ENCODE measurements around the gene MYH6. TPM values are rescaled to one million over a fixed set of nuclear protein-coding genes. Genes with fewer than 3 reads are reported as not detected.
A peak's percentile ranks its signal among the peaks of the same experiment; 100 is the strongest.

The MYH6 gene
- total RNA-seq, 1 experiment from 2014 or later: not detected

DNA sequence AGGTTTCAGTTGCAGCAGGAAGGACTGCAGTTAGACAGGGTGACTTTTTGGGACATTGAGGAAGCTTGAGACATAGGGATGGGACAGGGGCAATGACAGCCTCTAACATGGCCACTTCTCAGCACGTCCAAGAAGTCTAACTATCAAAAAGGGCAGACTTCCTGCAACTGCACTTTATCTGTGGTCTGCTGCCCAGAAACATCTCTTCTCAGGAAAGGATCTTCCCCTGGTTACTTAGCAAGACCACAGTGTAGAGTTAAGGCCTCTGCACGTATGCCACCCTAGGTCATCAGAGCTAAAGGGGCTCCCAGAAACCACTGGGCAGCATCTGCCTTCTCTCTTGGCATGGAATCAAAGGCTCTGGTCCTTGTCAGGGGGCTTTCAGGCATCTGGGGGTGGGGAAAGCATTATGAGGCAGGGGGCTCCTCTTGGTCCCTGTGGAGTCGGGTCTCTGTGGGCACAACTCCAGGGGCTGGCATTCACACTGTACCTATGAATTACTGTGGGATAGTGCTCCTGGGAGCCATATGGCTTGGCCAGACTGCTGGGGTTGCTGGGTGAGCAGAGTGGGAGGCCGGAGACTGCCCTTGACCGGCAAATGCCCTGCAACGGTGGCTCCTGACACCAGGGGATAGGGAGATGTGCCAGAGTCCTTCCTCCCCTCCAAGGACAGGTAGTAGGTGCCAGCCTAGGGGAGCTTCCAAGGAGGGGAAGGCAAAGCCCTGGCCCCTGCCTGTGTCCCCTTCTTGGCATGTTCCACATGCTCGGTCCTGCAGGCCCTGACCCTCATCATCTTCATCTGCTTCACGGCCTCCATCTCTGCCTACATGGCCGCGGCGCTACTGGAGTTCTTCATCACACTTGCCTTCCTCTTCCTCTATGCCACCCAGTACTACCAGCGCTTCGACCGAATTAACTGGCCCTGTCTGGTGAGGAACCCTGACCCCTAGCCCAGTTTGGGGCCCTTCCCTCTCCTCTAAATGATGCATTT, 30.2 kb downstream of the MYH6 start:
- no peak for DNase-seq (ENCODE audit: low spot score)

DNA sequence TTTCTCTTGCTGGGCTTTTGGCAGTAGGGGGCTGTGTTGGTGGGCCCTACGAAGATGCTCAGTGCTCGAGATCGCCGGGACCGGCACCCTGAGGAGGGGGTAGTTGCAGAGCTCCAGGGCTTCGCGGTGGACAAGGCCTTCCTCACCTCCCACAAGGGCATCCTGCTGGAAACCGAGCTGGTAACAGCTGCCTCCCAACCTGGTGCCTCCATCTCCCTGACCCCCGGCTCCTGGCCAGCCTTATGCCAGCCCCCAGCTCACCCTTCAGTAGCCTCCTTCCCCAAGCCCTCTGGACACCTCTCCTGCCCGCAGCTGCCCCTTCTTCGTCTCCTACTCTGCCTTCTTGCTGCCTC, 30.9 kb downstream of the MYH6 start:
- DNase-seq (ENCODE audit: low spot score): no peak

- no peak for DNase-seq (ENCODE audit: low spot score)
These were observed 31.4 kb downstream of the MYH6 start, which contains the start of gene CMTM5 for GRCh38 chr14:23376482-23377197. TSS of gene CMTM5 (plus strand) at chr14:23377046. CDS start at chr14:23377252, 206 bp downstream.

- no peak for DNase-seq (ENCODE audit: low spot score)
These were observed 32.4 kb downstream of the MYH6 start for GRCh38 chr14:23375527-23376251.

- no peak for DNase-seq (ENCODE audit: low spot score)
These were observed 35.0 kb downstream of the MYH6 start for GRCh38 chr14:23373041-23373440.

DNA sequence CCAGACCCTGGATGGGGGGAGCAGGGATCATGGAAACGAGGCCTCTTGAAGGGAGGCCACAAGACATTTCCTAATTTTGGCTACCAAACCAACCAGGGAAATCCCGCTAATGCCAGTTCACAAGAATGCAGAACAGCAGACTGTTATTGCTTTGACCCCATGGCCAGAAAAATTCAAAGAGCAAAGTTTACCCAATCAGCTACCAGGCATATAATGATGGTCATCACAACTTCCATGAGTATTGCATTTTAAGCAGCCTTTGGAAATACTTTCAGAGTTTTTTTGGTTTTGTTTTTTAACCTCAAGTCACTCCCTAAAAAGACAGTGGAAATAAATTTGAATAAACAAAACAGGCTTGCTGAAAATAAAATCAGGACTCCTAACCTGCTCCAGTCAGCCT, 35.6 kb downstream of the MYH6 start, which contains the start of gene IL25:
IL25 (plus strand) TSS at position 301 of the 400 bp plus-strand sequence.
- no peak for DNase-seq (ENCODE audit: low spot score)

- no peak for DNase-seq (ENCODE audit: low spot score)
These were observed 36.2 kb downstream of the MYH6 start for GRCh38 chr14:23371865-23372264.

- DNase-seq (ENCODE audit: low spot score): no peak
These were observed 37.9 kb downstream of the MYH6 start for GRCh38 chr14:23370221-23370620.

- no peak for DNase-seq (ENCODE audit: low spot score)
These were observed 41.6 kb downstream of the MYH6 start for GRCh38 chr14:23366426-23366921.

GRCh38 chr14:23365732-23366425, 42.2 kb downstream of the MYH6 start:
- no peak for DNase-seq (ENCODE audit: low spot score)

GRCh38 chr14:23365036-23365731, 42.9 kb downstream of the MYH6 start, which contains the start of gene EFS:
TSS of gene EFS (minus strand) at chr14:23365172. CDS start at chr14:23365025, 147 bp downstream.
- no peak for DNase-seq (ENCODE audit: low spot score)

GRCh38 chr14:23364164-23365035, 43.7 kb downstream of the MYH6 start:
- no peak for DNase-seq (ENCODE audit: low spot score)

GRCh38 chr14:23362200-23362599, 45.9 kb downstream of the MYH6 start:
- peak; percentile 4 for DNase-seq (ENCODE audit: low spot score)

DNA sequence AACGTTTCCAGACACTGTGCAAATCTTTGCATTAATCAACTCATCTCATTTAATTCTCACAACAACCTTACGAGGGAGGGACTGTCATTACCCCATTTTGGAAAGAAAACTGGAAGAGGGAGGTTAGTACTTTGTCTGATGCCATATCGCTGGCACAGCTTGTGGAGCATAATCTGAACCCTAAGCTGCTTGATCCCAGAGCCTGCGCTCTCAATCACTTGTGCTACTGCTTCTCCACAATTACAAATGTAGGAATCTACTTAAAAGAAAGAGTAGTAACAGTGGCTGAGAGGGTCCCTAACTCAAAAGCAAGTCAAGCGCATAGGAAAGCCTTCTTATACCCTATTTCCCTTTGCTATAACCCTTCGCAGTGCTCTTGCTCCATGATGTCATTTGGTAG, 46.3 kb downstream of the MYH6 start:
- no peak for DNase-seq (ENCODE audit: low spot score)

- DNase-seq (ENCODE audit: low spot score): no peak
These were observed 46.8 kb downstream of the MYH6 start for GRCh38 chr14:23361320-23361719.

DNA sequence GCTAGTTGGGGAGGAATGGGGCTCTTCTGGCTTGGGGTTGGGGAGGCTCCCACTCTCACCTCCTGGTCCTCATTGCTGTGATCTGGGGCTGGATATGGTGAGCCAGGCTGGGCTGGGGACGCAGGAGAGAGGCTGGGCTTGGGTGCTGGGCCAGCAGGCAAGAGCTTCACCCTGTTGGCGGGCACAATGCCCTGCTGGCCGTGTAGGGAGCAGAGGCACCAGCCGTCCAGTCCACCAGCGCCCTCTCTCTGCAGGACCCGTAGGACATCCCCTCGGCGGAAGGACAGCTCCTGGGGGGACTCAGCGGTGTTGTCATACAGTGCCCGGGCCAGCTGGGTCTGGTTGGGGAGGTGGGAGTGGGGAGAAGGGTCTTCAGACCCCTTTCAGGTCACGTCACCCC, 47.6 kb downstream of the MYH6 start:
- DNase-seq (ENCODE audit: low spot score): no peak

GRCh38 chr14:23359722-23360447, 48.2 kb downstream of the MYH6 start:
- DNase-seq (ENCODE audit: low spot score): no peak

- no peak for DNase-seq (ENCODE audit: low spot score)
These were observed 48.9 kb downstream of the MYH6 start for GRCh38 chr14:23359167-23359626.

All from HT-29 (cell line).